ENCODE data around the gene CDK11B.
A peak's percentile ranks its signal among the peaks of the same experiment; 100 is the strongest.
"Not testable (repeated sequence)": the region's sequence is repeated elsewhere in the genome, so short reads cannot be mapped to it uniquely, and the experiment has no call there.

The CDK11B gene

GRCh38 chr1:1647567-1648241 is 11.1 kb downstream of the CDK11B start:
- DNase-seq, result not testable (repeated sequence)

- DNase-seq, result not testable (repeated sequence)
Measured at GRCh38 chr1:1646326-1646725, 12.5 kb downstream of the CDK11B start.

GRCh38 chr1:1640711-1641461 is 17.9 kb downstream of the CDK11B start:
- DNase-seq, result not testable (repeated sequence)

- DNase-seq, result not testable (repeated sequence)
Measured at GRCh38 chr1:1640081-1640480, 18.7 kb downstream of the CDK11B start.

- DNase-seq, result not testable (repeated sequence)
Measured at GRCh38 chr1:1639368-1639767, 19.4 kb downstream of the CDK11B start.

- DNase-seq, result not testable (repeated sequence)
Measured at GRCh38 chr1:1638528-1638927, 20.3 kb downstream of the CDK11B start.

GRCh38 chr1:1637479-1637875 is 21.3 kb downstream of the CDK11B start:
- DNase-seq, result not testable (repeated sequence)

GRCh38 chr1:1636621-1637478 is 22.0 kb downstream of the CDK11B start:
- DNase-seq, result not testable (repeated sequence)

GRCh38 chr1:1634613-1635012 is 24.2 kb downstream of the CDK11B start:
- not testable (repeated sequence) for DNase-seq

- DNase-seq, result not testable (repeated sequence)
Measured at GRCh38 chr1:1633409-1633808, 25.4 kb downstream of the CDK11B start.

- no peak for DNase-seq
Measured at GRCh38 chr1:1631782-1632420, 26.9 kb downstream of the CDK11B start, which contains the start of gene MMP23B. Gene MMP23B (plus strand): TSS chr1:1632173. CDS start chr1:1632219, 46 bp downstream.

GRCh38 chr1:1630965-1631781 is 27.6 kb downstream of the CDK11B start:
- no peak for DNase-seq

GRCh38 chr1:1630191-1630964 is 28.4 kb downstream of the CDK11B start:
- DNase-seq, result peak; percentile 75

GRCh38 chr1:1629430-1630190 is 29.2 kb downstream of the CDK11B start:
- no peak for DNase-seq

GRCh38 chr1:1628754-1629429 is 29.9 kb downstream of the CDK11B start:
- no peak for DNase-seq

GRCh38 chr1:1627829-1628753 is 30.7 kb downstream of the CDK11B start:
- DNase-seq, result no peak

GRCh38 chr1:1627261-1627828 is 31.5 kb downstream of the CDK11B start:
- DNase-seq, result no peak
